ENCODE measurements around the gene TMEM151B.

DNA sequence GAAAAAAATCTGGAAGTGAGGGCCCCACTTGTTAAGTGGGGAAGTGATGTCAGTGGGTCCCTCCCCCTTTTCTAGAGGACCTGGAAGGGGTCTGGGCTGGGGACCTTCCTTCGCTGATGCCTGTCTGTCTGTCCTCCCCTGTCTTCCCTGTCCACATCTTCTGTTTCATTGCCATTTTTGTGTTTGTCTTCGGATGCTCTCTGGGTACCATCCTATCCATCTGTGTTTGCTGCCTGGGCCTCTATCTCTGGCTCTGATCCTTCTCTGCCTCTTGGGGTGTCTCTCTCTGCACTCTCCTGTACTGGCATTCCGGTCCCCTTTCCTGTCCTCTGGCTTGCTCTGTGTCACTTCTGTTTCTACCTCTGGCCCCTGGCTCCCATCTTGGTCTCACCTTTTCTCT lies 2.3 kb downstream of the TMEM151B start:
- TF ChIP-seq YY1 (IDR thresholded peaks at IDR 0.05; ENCODE audit: low read depth), result no peak
- TF ChIP-seq EGR1 (IDR thresholded peaks at IDR 0.05), result no peak
- TF ChIP-seq, protein P1, sequence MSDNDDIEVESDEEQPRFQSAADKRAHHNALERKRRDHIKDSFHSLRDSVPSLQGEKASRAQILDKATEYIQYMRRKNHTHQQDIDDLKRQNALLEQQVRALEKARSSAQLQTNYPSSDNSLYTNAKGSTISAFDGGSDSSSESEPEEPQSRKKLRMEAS (IDR thresholded peaks at IDR 0.05), result no peak
- no peak for TF ChIP-seq EP300 (IDR thresholded peaks at IDR 0.05; ENCODE audit: borderline replicate concordance)
- no peak for TF ChIP-seq RAD21 (IDR thresholded peaks at IDR 0.05; ENCODE audit: low read depth)
- no peak for TF ChIP-seq TCF12 (IDR thresholded peaks at IDR 0.05; ENCODE audit: low read depth)
